HepG2 (cell line): Measurements from ENCODE around the gene ZBTB45. TPM values are rescaled to one million over a fixed set of nuclear protein-coding genes. Genes with fewer than 3 reads are reported as not detected.
A peak's percentile ranks its signal among the peaks of the same experiment; 100 is the strongest.

Source experiments
- CBX5 ChIP-seq: sonication (generic); formaldehyde crosslinking; IDR thresholded peaks from 2 replicates; pipeline ENCODE4 v1.4.0; 2020; ENCODE audit warnings: missing genetic modification reagents, borderline replicate concordance
- CREB3 ChIP-seq: sonication (generic); formaldehyde crosslinking; IDR thresholded peaks from 2 replicates; pipeline ENCODE4 v1.5.0; 2020; ENCODE audit warnings: missing genetic modification reagents
- GABPB1 ChIP-seq: IDR thresholded peaks from 2 replicates; pipeline ENCODE4 v1.6.1; 2016; ENCODE audit warnings: mild to moderate bottlenecking, missing genetic modification reagents, moderate library complexity, missing compliant biosample characterization
- HMG20A ChIP-seq: IDR thresholded peaks from 2 replicates; pipeline ENCODE4 v1.6.1; 2016; ENCODE audit warnings: borderline replicate concordance
- MIER3 ChIP-seq: IDR thresholded peaks from 2 replicates; pipeline ENCODE4 v1.6.1; 2016; ENCODE audit warnings: missing compliant biosample characterization, borderline replicate concordance
- MTF1 ChIP-seq: sonication (generic); formaldehyde crosslinking; IDR thresholded peaks from 2 replicates; pipeline ENCODE4 v1.5.0; 2020; ENCODE audit warnings: missing genetic modification reagents
- NFKBIZ ChIP-seq: IDR thresholded peaks from 2 replicates; pipeline ENCODE4 v1.6.1; 2018; ENCODE audit warnings: missing genetic modification reagents, missing compliant biosample characterization
- NR2F2 ChIP-seq: IDR thresholded peaks from 2 replicates; pipeline ENCODE4 v1.6.1; 2012; ENCODE audit warnings: low read depth, inconsistent platforms, borderline replicate concordance
- PAF1 ChIP-seq: IDR thresholded peaks from 2 replicates; pipeline ENCODE4 v1.6.1; 2016; ENCODE audit warnings: missing genetic modification reagents, missing compliant biosample characterization
- REPIN1 ChIP-seq: sonication (generic); formaldehyde crosslinking; IDR thresholded peaks from 2 replicates; pipeline ENCODE4 v1.8.0; 2022; ENCODE audit warnings: missing genetic modification reagents, low read depth, mild to moderate bottlenecking, borderline replicate concordance
- SP1 ChIP-seq, 2 experiments: fragments of 450-650 bp in 1 of 2; sonication (generic) in 1 of 2; formaldehyde crosslinking in 1 of 2; IDR thresholded peaks; 2 replicates each; pipeline versions ENCODE4 v1.4.0 to v1.6.1; 2016 to 2020; ENCODE audit warnings: missing genetic modification reagents in 1 of 2
- SRF ChIP-seq: IDR thresholded peaks from 2 replicates; pipeline ENCODE4 v1.6.1; 2011; ENCODE audit warnings: mild to moderate bottlenecking, low read depth, low read length, moderate library complexity
- TFE3 ChIP-seq: IDR thresholded peaks from 2 replicates; pipeline ENCODE4 v1.6.1; 2016
- ZFYVE20 ChIP-seq: sonication (generic); formaldehyde crosslinking; IDR thresholded peaks from 2 replicates; pipeline ENCODE4 v1.8.0; 2023; ENCODE audit warnings: low read depth, mild to moderate bottlenecking, moderate library complexity, missing genetic modification reagents, borderline replicate concordance
- ZNF180 ChIP-seq: sonication (generic); formaldehyde crosslinking; IDR thresholded peaks from 2 replicates; pipeline ENCODE4 v1.4.0; 2020; ENCODE audit warnings: low read depth, missing genetic modification reagents, borderline replicate concordance
- ZNF253 ChIP-seq: sonication (generic); formaldehyde crosslinking; IDR thresholded peaks from 2 replicates; pipeline ENCODE4 v1.8.0; 2022; ENCODE audit warnings: mild to moderate bottlenecking, missing genetic modification reagents, borderline replicate concordance
- ZNF484 ChIP-seq: sonication (generic); formaldehyde crosslinking; IDR thresholded peaks from 2 replicates; pipeline ENCODE4 v1.5.1; 2020; ENCODE audit warnings: mild to moderate bottlenecking, low read depth, missing genetic modification reagents, borderline replicate concordance
- ZNF564 ChIP-seq: sonication (generic); formaldehyde crosslinking; IDR thresholded peaks from 2 replicates; pipeline ENCODE4 v1.8.1; 2023; ENCODE audit warnings: mild to moderate bottlenecking, missing genetic modification reagents
- ZNF589 ChIP-seq: sonication (generic); formaldehyde crosslinking; conservative IDR thresholded peaks from 2 replicates; pipeline ENCODE4 v1.8.0; 2022; ENCODE audit warnings: mild to moderate bottlenecking, moderate library complexity, missing genetic modification reagents
- ZNF614 ChIP-seq: IDR thresholded peaks from 2 replicates; pipeline ENCODE4 v1.6.1; 2018; ENCODE audit warnings: missing biosample characterization, missing genetic modification reagents, inconsistent platforms, borderline replicate concordance
- ZNF883 ChIP-seq: sonication (generic); formaldehyde crosslinking; IDR thresholded peaks from 2 replicates; pipeline ENCODE4 v1.5.1; 2020; ENCODE audit warnings: mild to moderate bottlenecking, missing genetic modification reagents; ENCODE audit errors: not compliant biosample characterization
- ZSCAN31 ChIP-seq: sonication (generic); formaldehyde crosslinking; IDR thresholded peaks from 2 replicates; pipeline ENCODE4 v1.5.0; 2020; ENCODE audit warnings: low read depth, mild to moderate bottlenecking, missing genetic modification reagents
- polyA plus RNA-seq, 8 experiments: library from polyadenylated mRNA; depleted of rRNA in 3 of 8; stranded (reverse) in 7 of 8; unstranded in 1 of 8; fragments of >200 nt; fragmentation: Illumina TruSeq in 4 of 8; extraction: Trizol in 4 of 8; gene quantifications; 2 replicates each; pipeline versions ENCODE4 v1.2.1 to v1.2.3, GENCODE V29; 2011 to 2016; ENCODE audit warnings: low read depth in 4 of 8, missing spikeins in 1 of 8, mixed read lengths in 1 of 8; ENCODE audit not compliant: insufficient read depth in 1 of 8
- total RNA-seq, 5 experiments: library from RNA; depleted of rRNA; stranded (reverse); fragments of >200 nt; fragmentation: Illumina TruSeq; extraction: Trizol; gene quantifications; 2 replicates each; pipeline ENCODE4 v1.2.3, GENCODE V29; 2016; ENCODE audit warnings: low read depth in 1 of 5
- TF ChIP-seq, protein P1 (sequence below): IDR thresholded peaks from 2 replicates; pipeline ENCODE4 v1.6.1; 2012; ENCODE audit warnings: low read depth, low read length, improper control_type of control experiment
- TF ChIP-seq, protein P2 (sequence below): sonication (generic); formaldehyde crosslinking; IDR thresholded peaks from 2 replicates; pipeline ENCODE4 v1.9.0; 2022; ENCODE audit warnings: missing genetic modification reagents, mild to moderate bottlenecking, borderline replicate concordance

The ZBTB45 gene
- total and polyA plus RNA-seq, 2 of the 13 experiments (the other 11 are each of a cell fraction or from before 2014, with no cell fraction given), result 3.0 to 3.7 TPM

GRCh38 chr19:58511353-58512208 lies 8.0 kb downstream of the ZBTB45 start, which contains the start of gene SLC27A5 (continued):
- TF ChIP-seq ZNF484 (no peak), GABPB1 (CRISPR knock-in tag) (peak; percentile 55), ZNF614 (CRISPR knock-in tag) (no peak), SP1 (IDR thresholded peaks at IDR 0.05) (no peak), SP1 (CRISPR knock-in tag; IDR thresholded peaks at IDR 0.05) (no peak), SRF (no peak), REPIN1 (CRISPR knock-in tag) (peak; percentile 79; the same call in 1 of the 2 replicates), PAF1 (no peak), CBX5 (CRISPR knock-in tag) (peak; percentile 46; the same call in 1 of the 2 replicates), ZFYVE20 (CRISPR knock-in tag) (0 out of 2 replicates have a peak, but pooled peaks have one; percentile 33), MIER3 (CRISPR knock-in tag) (no peak), NFKBIZ (no peak), ZNF253 (CRISPR knock-in tag) (no peak), ZNF883 (no peak), HMG20A (CRISPR knock-in tag) (no peak), MTF1 (CRISPR knock-in tag) (no peak), ZNF180 (CRISPR knock-in tag) (no peak), ZNF589 (no peak), ZNF564 (no peak), ZSCAN31 (CRISPR knock-in tag) (no peak; the same call in 1 of the 2 replicates), CREB3 (CRISPR knock-in tag) (no peak), TFE3 (no peak), NR2F2 (peak; percentile 25; the same call in 1 of the 2 replicates)
- TF ChIP-seq, protein P1, sequence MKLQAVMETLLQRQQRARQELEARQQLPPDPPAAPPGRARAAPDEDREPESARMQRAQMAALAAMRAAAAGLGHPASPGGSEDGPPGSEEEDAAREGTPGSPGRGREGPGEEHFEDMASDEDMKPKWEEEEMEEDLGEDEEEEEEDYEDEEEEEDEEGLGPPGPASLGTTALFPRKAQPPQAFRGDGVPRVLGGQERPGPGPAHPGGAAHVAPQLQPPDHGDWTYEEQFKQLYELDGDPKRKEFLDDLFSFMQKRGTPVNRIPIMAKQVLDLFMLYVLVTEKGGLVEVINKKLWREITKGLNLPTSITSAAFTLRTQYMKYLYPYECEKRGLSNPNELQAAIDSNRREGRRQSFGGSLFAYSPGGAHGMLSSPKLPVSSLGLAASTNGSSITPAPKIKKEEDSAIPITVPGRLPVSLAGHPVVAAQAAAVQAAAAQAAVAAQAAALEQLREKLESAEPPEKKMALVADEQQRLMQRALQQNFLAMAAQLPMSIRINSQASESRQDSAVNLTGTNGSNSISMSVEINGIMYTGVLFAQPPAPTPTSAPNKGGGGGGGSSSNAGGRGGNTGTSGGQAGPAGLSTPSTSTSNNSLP, result no peak
- TF ChIP-seq, protein P2, sequence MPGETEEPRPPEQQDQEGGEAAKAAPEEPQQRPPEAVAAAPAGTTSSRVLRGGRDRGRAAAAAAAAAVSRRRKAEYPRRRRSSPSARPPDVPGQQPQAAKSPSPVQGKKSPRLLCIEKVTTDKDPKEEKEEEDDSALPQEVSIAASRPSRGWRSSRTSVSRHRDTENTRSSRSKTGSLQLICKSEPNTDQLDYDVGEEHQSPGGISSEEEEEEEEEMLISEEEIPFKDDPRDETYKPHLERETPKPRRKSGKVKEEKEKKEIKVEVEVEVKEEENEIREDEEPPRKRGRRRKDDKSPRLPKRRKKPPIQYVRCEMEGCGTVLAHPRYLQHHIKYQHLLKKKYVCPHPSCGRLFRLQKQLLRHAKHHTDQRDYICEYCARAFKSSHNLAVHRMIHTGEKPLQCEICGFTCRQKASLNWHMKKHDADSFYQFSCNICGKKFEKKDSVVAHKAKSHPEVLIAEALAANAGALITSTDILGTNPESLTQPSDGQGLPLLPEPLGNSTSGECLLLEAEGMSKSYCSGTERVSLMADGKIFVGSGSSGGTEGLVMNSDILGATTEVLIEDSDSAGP (CRISPR knock-in tag), result peak; percentile 53; the same call in 1 of the 2 replicates
